Esophagus mucosa (tissue), 1 donor: Measurements from ENCODE around the gene COL4A5. TPM values are rescaled to one million over a fixed set of nuclear protein-coding genes. Genes with fewer than 3 reads are reported as not detected.
A peak's percentile ranks its signal among the peaks of the same experiment; 100 is the strongest.
"Not testable (repeated sequence)": the region's sequence is repeated elsewhere in the genome, so short reads cannot be mapped to it uniquely, and the experiment has no call there.

Experiments
- ATAC-seq: fragments of 200-7000 bp; cut with Tn5 transposase; one replicate; pipeline ENCODE4 v1.9.1; 2020
- total RNA-seq: library from RNA; stranded (reverse); gene quantifications from one replicate; pipeline ENCODE4 v1.2.4, GENCODE V29; 2023
- donor health status: DM: yes; HTN: yes; CAD: no.

COL4A5 gene
- 18.9 TPM for total RNA-seq

- peak; percentile 81 for ATAC-seq
Measured at GRCh38 chrX:108439426-108439942, at the start of gene COL4A5. TSS of gene COL4A5 (plus strand) at chrX:108439838. CDS start at chrX:108440126, 288 bp downstream.

- ATAC-seq: not testable (repeated sequence)
Measured at GRCh38 chrX:108390976-108391717, 48.5 kb upstream of the COL4A5 start.

- peak; percentile 57 for ATAC-seq
Measured at GRCh38 chrX:108396188-108396891, 43.3 kb upstream of the COL4A5 start.

GRCh38 chrX:108396986-108397385, 42.7 kb upstream of the COL4A5 start:
- ATAC-seq: no peak

- peak; percentile 68 for ATAC-seq
Measured at GRCh38 chrX:108397627-108398391, 41.8 kb upstream of the COL4A5 start.

- ATAC-seq: peak; percentile 38
Measured at GRCh38 chrX:108399418-108400165, 40.0 kb upstream of the COL4A5 start.

- ATAC-seq: no peak
Measured at GRCh38 chrX:108412783-108413182, 26.9 kb upstream of the COL4A5 start.

GRCh38 chrX:108415146-108415545, 24.5 kb upstream of the COL4A5 start:
- ATAC-seq: no peak

- no peak for ATAC-seq
Measured at GRCh38 chrX:108415891-108416290, 23.7 kb upstream of the COL4A5 start.

- ATAC-seq: no peak
Measured at GRCh38 chrX:108417257-108417656, 22.4 kb upstream of the COL4A5 start.

- no peak for ATAC-seq
Measured at GRCh38 chrX:108419401-108419800, 20.2 kb upstream of the COL4A5 start.

GRCh38 chrX:108420481-108420880, 19.2 kb upstream of the COL4A5 start:
- no peak for ATAC-seq

GRCh38 chrX:108426262-108426661, 13.4 kb upstream of the COL4A5 start:
- no peak for ATAC-seq

GRCh38 chrX:108435261-108435660, 4.4 kb upstream of the COL4A5 start:
- no peak for ATAC-seq

- no peak for ATAC-seq
Measured at GRCh38 chrX:108437349-108438109, 2.1 kb upstream of the COL4A5 start.

GRCh38 chrX:108438110-108438623, 1.5 kb upstream of the COL4A5 start, which contains the start of gene COL4A6:
TSS of gene COL4A6 (minus strand) at chrX:108438422. CDS start at chrX:108438196, 226 bp downstream.
- peak; percentile 43 for ATAC-seq

- no peak for ATAC-seq
Measured at GRCh38 chrX:108439961-108440696, 491 bp downstream of the COL4A5 start.

GRCh38 chrX:108442901-108443464, 3.3 kb downstream of the COL4A5 start:
- no peak for ATAC-seq

GRCh38 chrX:108447303-108447702, 7.7 kb downstream of the COL4A5 start:
- no peak for ATAC-seq

- ATAC-seq: no peak
Measured at GRCh38 chrX:108453841-108454240, 14.2 kb downstream of the COL4A5 start.
